ENCODE data around the gene SMYD2.

SMYD2 gene

DNA sequence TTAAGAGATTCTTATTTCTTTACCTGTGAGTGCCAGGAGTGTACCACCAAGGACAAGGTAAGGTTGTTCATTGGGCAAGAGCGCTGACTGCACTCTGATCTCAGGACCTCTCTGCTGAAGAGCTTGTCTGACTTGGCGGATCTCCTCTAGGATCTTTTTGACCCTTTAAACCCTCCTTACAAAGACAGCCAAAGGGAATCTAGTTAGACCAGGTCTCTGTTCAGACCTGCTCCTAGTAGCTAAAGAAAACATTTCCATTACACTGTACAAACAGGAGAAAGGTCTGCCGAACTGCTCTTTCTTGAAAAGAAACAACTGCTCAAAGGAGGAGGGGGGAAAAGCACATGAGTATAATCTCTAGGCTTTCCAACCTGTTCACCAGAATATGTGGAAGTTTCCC is 49.3 kb downstream of the SMYD2 start:
- no peak for DNase-seq

DNA sequence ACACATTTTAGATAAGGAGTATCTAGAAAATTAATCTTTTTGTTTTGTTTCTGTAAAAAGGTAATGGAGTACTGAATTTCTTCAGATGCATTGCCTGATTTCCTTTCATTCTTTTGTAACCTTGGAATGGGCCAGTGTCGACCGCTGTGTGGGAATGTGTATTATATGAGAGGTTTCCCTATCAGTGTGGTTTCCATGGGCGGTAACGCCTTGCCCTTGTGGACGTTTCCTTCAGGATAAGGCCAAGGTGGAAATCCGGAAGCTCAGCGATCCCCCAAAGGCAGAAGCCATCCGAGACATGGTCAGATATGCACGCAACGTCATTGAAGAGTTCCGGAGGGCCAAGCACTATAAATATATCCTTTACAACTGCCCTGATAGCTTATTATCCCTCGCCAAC is 49.8 kb downstream of the SMYD2 start:
- no peak for DNase-seq

DNA sequence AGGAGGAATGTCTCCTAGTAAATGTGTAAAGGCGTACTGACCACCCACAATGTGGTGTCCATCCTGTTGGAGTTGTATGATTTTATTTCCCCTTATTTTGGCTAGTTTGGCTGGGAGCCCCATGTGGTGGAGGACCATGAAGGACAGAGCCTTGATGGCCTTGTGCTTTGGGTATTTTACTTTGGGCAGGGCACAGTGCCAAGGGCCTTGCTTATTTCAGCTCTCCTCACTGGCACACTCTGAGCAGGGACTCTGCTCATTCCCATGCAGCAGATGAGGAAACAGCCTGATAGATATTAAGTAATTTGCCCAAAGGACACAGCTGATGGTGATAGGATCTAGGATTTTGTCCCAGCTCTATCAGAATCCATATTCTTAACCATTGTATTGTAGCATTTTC is 50.2 kb downstream of the SMYD2 start:
- DNase-seq, result no peak

DNA sequence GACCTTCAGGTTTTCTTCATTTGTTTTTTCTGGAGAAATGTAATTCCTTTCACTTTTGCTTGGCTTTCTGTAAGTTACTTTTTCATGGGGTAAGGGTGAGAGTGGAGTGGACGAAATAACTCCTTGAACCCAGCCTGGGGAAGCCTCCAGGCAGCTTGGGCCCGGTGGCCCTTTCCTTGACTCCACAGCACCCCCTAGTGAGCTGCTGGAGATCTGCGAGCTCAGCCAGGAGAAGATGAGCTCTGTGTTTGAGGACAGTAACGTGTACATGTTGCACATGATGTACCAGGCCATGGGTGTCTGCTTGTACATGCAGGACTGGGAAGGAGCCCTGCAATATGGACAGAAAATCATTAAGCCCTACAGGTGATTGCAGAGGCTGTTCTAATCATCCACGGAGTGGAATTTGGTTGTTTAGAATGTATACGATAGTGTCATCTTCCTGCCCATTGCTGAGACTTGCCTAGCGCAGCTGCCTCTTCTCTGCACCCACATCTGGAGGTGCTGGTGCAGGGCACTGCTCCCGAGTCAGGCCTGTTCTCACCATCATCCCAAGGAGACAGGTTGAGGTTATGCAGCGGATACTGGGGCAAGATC is 51.0 kb downstream of the SMYD2 start:
- peak; percentile 66 for DNase-seq

DNA sequence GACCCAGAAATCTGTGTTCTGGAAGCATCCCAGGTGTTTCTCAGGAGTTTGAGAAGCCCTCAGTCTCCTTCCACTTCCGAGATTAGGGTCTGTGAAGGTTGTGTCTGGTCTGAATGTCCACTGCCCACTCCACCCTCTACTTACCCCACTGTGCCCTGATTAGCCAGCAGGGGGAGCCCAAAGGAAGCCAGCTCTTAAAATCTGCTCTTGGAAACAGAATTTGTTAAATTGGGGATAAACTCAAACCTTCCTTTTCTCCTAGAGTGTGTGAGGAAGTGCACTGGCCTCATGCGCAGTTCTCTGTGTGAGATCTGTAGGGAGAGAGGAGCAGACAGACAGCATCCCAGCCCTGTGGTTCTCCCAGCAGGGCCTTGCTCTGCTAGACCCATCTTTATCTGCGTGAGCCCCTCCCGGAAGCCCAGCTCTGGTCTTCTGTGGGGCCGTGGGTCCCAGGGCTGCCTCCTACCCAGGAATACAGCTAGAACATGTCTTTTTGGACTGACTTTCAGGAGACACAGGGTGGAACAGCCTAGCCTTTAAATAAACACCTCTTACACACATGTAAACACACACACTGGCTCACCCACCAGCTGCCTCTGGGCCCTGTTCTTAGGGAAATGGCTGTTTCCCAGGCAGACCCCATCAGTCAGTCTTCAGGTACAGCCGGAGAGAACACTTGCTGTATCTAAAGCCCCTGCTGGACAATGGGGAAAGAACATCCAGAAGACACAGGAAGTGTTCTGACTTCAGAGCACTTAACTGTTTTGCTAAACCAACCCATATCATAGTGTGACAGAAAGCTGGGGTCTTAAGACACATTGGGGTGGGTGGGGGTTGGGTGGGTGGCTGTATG is 52.2 kb downstream of the SMYD2 start:
- peak; percentile 43 for DNase-seq

DNA sequence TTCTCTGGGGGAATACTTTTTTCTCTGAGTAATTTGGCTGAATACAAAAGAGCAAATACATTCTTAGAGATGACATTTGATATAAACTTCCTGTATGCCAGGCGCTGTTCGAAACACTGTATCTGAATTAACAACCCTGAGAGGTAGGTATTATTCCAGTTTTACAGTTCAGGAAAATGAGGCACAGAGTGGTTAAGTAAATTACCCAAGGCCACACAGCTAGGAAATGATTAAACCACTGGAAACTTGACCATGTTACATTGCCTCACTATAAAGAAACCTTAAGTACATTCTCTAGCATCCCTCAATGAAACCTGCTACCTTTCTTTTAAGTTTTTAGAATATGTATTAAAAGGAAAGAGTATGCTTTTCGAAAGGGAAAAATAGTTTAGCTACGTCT is 54.6 kb downstream of the SMYD2 start:
- DNase-seq, result no peak

DNA sequence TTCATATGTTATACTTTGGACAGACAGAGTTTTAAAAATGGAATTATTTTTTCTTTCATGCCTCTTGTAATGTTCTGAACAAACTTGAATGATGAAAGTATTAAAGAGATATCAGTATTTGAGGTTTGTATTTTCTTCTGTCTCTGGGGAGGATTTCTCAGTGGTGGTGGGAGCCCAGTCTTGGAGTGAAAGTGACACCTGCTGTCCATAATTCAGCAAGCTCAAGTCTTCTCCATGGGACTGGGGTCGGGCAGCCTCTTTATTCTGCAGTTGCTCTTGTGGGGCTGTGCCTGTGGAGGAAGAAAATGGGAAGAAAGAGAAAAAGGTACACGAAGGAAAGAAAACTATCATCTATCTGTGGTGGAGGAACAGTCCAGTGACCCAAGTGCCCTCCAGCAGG is 56.1 kb downstream of the SMYD2 start:
- no peak for DNase-seq

DNA sequence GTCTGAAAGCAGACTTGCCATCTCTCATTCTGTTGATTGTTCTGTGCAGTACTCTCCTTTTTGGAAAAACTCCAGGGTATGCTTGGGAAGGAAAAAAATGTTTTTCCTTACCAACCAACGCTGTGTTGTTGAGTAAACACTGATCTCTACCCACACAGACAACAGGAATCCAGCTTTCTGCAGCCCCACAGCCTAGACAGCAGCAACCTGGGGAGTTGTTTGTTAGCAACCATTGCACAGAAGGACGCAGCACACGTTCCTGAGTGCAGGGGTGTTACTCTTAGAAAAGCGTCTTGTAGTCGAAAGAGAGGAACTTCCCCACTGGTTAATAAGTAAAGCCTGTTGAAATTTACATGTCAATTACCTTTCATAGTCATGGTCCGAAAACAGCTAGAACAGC is 56.6 kb downstream of the SMYD2 start:
- DNase-seq, result no peak

DNA sequence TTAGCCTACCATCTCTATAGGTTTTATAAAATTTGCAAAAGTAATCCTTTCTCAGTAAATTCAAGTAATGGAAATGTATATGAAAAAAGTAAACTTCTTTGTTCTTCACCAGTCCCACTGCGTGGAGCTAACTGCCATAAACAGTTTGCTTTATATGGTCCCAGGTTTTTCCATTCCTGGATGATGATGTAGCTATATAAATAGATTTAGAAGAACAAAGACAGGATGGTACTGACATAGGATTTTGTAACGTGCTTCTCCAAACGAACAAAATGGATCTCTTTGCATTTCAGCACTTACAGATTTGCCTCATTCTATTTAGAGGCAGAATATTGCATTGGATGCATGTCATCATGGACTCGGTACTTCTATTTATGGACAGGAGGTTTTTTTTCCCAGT is 57.3 kb downstream of the SMYD2 start:
- no peak for DNase-seq

DNA sequence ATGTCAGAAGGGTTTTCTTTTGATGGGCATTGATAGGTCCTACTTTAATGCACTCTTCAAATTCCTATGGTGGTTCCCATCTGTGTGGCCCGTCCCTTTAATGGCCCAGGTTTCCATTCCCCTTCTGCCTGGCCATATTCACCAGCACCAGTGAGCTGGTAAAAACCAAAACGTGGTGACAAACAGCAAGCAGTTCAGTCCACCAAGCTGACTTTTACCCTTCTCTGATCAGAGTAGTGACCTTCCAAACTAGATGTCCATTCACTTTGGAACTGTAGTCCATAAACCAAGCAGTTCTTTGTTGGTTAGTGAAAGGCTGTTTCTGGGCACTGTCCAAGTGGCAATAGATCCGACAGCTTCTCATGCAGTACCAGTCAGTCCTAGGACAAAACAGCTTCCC is 60.5 kb downstream of the SMYD2 start:
- DNase-seq, result no peak

DNA sequence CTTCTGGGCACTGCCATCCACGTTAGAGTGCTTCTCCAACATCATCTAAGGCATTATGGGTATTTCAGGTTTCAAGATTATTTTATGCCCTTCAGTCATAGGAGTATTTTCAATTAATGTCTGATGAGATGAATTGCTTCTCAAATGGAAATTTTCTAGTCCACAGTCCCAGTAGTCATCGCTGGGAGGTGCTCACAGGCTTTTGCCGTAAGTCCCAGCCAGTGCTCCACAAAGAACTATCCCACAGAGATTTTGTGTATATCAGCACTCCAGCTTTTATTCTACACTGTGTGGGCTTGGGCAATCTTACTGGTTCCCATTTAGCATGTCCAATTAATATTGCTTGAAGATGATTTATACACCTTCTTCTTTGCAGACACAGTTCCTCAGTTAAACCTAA is 61.0 kb downstream of the SMYD2 start:
- DNase-seq, result no peak

DNA sequence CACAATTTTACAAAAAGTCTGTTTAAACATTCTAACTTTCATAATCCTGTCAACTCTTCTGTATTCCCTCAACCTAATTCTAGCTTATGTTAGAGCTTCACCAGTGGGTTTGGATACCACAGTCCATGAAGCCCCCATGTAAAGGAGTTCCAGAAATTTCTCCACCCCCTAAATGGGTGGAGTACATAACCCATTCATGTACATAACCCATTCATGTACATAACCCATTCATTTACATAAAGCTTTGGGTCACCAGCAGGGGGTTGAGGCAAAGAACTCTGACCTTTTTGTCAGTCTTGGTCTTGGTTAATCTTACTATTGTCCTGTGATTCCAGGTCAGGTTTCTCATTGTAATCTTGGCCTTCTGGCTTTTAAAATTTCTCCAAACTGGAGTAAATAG is 61.6 kb downstream of the SMYD2 start:
- no peak for DNase-seq

DNA sequence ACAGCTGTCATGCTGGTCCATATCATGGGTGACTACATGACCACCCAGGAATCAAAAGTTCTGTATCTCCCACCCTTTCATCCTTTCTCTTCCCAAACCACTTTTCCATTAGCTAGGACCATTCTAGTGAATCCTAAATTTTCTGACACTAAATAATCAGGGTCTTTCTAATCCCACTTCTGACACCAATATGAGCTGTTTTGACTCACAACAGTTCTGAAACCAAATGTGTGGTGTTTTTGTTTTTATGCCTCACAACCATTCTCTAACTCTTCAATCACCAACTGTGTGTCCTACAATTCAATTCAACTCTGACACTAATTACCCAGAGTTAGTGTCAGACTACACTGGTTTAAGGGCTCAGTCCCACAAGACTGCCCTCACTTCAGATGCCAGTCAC is 63.9 kb downstream of the SMYD2 start:
- no peak for DNase-seq

DNA sequence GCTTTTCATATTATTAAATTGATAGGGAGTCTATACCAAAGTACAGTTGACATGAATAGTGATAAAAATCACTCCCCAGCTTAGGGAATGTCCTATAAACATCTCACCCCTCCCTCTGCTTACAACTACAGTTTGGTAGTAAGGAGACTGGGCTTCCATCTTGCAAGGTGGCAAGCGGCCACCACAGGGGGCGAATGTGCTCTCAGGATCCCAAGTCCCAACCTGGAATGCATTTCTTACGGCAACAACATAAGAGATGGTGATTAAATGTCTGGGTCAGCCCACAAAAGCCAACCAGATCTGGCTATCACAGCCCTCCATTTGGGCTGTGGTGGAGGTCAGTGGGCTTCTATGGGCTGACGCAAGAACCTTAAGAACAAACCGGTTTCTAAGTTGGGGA is 68.0 kb downstream of the SMYD2 start:
- no peak for DNase-seq

DNA sequence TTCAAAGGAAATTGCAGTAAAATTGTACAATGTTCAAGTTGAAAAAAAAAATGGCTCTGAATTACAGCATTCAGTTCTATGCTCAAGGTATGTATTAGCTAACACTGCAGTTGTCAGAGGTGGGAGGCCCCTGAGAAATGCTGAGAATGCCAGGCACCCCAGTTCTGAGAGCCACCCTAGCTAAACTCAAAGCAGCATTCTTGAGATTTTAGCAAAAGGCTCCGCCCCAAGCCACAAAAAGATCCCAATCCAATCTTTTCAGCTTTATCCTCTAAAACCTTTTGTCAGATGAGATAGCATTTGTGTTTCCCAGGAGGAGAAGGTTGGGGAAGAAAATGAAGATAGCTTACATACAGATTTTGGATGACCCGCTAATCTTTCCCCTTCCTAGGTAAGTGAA is 68.8 kb downstream of the SMYD2 start:
- DNase-seq, result no peak

DNA sequence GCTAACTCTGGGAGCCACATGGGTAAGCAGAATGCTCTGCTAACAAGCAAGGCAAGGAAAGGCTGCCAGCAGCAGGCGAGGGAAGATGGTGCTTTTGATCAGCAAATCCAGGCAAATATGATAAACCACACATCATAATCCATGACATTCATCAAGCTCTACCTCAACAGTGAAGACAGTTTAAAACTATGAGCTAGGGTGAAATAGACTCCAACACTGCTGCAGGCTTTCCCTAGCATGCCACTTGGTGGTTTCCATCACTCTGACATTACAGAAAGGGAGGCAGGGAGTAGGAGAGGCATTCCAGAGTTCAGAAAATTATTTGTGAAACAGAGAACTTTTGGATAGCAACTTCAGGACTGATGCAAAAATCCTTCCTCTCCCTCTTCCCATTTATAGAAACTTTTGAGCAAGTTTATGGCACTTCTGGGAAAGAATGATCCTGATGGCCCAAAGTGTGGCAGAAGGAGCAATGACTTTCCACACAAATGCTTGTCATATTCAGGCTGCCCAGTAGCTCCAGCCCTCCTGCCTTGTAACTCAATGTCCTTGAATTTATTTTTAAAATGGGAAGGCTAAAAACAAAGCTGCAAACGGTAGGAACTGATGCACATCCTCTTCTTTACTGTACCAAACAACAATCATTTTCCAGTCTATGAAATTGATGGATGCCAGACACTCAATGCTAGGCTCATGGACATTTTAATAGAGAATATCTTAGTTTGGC is 70.8 kb downstream of the SMYD2 start:
- DNase-seq, result no peak

DNA sequence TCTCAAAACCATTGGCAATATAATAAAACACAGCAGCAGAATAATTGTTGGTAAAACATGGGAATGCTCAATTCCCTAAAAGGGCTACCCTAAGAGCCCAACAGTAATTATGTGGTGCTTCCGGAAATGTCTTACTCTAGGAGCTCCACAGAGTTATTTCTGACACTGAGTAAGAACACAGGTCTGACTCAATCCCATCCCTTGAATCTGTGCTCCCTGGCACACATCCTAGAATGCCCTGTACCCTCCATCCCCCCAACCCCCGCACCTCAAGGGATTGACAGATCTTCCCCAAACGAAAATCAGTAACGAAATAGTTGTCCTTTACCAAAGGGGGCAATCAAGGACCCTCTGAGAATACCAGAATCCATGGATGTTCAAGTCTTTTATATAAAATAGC is 71.9 kb downstream of the SMYD2 start:
- no peak for DNase-seq

DNA sequence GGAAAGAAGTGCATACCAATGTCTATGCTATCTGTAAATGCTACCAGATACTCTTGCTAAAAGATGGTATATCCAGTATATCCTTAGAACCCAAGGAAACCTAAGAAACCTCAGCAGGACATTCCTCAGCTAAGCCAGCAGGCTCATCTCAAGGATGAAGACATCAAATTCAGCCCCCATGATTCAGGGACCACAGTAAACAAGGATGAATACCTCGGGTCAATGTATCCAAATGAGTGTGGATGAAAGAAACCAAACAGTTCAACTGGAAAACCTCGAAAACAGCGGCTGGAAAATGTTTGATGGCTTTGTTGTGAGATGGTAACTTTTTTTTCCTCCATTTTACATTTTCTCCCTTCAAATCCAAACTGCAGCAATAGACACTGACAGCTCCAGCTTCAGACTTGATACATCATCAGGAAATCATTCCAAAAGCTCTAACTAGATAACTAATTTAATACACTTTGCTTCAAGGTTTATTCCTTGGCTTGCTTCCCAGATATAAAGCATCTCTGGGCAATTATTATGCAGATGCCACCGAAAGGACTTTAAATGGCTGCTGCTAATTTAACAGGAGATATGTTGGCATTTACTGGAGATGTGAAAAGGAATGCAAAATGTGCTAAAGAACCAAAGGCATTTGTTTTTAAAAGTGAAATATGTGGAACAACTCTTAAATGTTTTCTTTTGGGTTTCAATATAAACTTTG is 73.6 kb downstream of the SMYD2 start:
- no peak for DNase-seq

DNA sequence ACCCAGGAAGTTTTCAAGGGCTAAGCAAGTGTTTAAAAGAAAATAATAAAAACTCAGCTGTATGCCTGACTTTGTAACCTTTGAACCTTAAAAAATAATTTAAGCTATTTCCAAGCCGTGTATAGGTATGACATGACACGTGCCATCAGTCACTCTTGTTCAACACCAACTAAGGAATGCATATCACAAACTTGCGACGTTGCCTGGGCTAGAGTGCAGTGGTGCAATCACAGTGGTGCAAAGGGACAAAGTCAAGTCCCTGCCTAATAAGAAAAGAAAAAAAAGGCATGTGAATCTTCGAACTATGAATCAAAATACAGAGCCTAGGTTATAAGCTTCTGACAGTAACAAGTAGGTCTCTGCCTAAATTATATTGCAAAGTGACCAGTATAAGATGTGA is 79.2 kb downstream of the SMYD2 start:
- no peak for DNase-seq

DNA sequence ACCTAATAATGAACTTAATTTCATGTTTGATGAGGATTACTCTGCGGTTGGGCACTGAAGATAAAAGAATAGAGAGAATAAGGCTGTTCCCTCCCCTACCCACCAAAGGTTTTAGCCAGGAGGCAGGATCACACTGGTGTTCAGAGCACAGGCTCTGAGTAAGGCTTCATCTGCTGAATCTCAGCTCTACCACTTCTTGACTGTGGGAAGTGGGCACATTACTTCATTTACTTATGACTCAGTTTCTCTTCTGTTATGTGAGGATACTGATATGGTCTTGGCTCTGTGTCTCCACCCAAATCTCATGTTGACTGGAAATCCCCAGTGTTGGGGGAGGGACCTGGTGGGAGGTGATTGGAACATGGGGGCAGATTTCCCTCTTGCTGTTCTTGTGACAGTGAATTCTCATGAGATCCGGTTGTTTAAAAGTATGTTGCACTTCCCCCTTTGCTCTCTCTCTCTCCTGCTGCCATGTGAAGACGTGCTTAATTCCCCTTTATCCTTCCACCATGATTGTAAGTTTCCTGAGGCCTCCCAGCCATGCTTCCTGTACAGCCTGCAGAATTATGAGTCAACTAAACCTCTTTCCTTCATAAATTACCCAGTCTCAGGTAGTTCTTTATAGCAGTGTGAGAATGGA is 79.7 kb downstream of the SMYD2 start:
- no peak for DNase-seq

DNA sequence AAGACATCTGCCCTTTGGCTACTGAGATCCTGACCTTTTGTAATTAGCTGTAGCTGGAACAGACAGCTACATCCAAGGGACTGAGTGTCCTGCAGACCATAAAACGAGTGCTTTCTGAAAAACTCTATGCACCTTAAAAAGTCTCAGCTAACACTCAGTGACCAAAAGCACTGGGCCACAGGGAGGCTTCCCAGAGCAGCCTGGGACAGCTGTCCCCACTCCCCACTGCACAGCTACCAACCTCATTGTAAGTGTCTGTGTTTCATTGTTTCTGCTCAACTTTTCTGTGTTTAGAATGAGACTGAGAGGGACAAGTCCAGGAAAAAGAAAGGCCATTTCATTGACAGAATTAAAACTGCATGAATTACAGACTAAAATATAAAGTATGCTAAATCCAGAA is 80.7 kb downstream of the SMYD2 start:
- no peak for DNase-seq

DNA sequence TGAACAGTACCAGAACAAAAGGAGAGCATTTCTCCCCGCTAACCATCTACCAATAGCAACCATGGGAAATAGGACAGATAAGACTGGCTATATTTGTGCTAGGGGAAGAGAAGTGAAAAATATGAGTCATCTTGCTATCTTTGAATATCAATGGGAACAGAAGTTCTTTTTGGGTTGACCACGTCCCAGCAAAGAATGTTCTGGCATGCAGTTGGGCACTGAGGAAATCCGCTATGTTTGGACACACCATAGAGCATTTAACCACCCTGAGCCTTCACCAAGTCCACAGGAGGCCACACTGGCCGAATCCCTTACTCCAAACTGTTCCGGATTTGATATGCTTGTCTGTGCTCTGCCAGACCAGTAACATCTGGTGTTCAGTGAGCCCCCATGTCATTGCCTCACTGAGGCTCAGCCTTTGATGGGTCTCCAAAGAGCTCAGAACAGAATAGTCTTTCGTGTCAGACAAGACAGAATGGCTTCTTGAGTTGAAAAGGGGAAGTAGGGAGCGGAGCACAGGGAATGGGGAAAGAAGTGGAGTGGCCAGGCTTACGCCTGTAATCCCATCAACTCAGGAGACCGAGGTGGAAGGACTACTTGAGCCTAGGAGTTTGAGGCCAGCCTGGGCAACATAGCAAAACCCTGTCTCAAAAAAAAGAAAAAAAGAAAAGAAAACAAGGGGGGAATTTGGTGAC is 81.4 kb downstream of the SMYD2 start:
- peak; percentile 8 for DNase-seq

All from hematopoietic multipotent progenitor cell treated with erythropoietin and hydrocortisone succinate and interleukin-3 and kit ligand, for 8 days (in vitro differentiated cells).